ENCODE results near the gene MEI4. TPM values are rescaled to one million over a fixed set of nuclear protein-coding genes. Genes with fewer than 3 reads are reported as not detected.

MEI4 gene
- total and polyA plus RNA-seq, 11 donors = 0.11 to 0.71 (median 0.33) TPM; not detected in 1

DNA sequence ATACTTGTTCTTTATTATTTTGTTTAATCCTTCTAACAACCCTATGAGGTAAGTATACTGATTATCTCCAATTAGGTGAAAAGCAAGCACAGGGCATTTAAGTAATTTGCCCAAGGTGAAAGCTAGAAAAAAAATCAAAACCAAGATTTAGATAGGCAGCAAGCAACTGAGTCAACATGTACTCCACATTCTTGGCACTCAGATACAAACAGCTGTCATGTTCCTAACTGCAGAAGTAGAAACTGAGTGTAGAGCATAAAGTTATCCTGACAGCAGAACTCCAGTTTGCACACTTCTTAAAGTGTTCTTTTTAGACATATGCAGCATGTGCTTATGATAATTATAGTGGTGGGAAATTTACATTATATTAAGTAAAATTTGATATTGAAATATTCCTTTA is 278.1 kb downstream of the MEI4 start:
- no peak overlapping the region for H3K27ac ChIP-seq
- ATAC-seq (no peak), DNase-seq (no peak)
- intact Hi-C loops (cut with DNase I) = no loop called here
- no peaks in the 10 kb centered on the region for H3K36me3 ChIP-seq
- no peaks in the 10 kb centered on the region for H3K27me3 ChIP-seq
- H3K9me3 ChIP-seq = peaks cover 0 to 6% (median 0%) of the 10 kb centered on the region in 12 donors
- TF ChIP-seq, protein P1, sequence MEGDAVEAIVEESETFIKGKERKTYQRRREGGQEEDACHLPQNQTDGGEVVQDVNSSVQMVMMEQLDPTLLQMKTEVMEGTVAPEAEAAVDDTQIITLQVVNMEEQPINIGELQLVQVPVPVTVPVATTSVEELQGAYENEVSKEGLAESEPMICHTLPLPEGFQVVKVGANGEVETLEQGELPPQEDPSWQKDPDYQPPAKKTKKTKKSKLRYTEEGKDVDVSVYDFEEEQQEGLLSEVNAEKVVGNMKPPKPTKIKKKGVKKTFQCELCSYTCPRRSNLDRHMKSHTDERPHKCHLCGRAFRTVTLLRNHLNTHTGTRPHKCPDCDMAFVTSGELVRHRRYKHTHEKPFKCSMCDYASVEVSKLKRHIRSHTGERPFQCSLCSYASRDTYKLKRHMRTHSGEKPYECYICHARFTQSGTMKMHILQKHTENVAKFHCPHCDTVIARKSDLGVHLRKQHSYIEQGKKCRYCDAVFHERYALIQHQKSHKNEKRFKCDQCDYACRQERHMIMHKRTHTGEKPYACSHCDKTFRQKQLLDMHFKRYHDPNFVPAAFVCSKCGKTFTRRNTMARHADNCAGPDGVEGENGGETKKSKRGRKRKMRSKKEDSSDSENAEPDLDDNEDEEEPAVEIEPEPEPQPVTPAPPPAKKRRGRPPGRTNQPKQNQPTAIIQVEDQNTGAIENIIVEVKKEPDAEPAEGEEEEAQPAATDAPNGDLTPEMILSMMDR (IDR thresholded peaks at IDR 0.05) = no peak
- TF ChIP-seq POLR2A (IDR thresholded peaks at IDR 0.05) = no peak
- no peaks in the 10 kb centered on the region for H3K4me1 ChIP-seq
- no peak overlapping the region for H3K4me3 ChIP-seq

DNA sequence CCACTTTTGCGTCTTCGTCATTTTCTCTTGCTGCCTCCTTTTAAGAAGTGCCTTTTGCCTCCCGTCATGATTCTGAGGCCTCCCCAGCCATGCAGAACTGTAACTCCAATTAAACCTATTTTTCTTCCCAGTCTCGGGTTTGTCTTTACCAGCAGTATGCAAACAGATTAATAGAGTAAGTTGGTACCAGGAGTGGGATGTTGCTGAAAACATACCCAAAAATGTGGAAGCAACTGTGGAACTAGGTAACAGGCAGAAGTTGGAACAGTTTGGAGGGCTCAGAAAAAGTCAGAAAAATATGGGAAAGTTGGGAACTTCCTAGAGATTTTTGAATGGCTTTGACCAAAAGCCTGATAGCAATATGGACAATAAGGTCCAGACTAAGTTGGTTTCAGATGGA is 309.2 kb downstream of the MEI4 start:
- peaks cover 0 to 28% (median 12%) of the 10 kb centered on the region in 12 donors for H3K9me3 ChIP-seq
- H3K27me3 ChIP-seq = no peaks in the 10 kb centered on the region
- H3K4me1 ChIP-seq = no peaks in the 10 kb centered on the region
- H3K36me3 ChIP-seq = no peaks in the 10 kb centered on the region
- no peak for TF ChIP-seq POLR2A (IDR thresholded peaks at IDR 0.05)
- TF ChIP-seq, protein P1 (IDR thresholded peaks at IDR 0.05) = no peak
- ATAC-seq (no peak), DNase-seq (no peak)
- no peak overlapping the region for H3K27ac ChIP-seq
- intact Hi-C loops (cut with DNase I) = no loop called here
- no peak overlapping the region for H3K4me3 ChIP-seq
- WGBS, 4 donors = 82 to 88% (median 85%) methylated on average over 4 of the region's 4 CpGs

DNA sequence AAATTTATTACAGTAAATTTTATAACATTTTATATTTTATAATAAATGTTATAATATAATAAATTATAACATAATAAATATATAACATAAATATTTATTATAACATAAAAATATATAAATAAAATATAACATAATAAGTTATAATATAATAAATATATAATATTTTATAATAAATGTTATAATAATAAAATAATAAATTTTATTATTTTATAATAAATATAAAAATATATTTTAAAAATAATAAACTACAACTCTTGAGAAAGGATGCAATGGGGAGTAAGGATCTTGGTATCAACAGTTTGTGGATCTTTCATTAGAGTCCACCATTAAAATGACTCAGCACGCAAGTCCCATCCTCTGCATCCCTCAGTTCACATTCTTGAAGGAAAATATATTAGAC is 312.6 kb downstream of the MEI4 start:
- H3K9me3 ChIP-seq = peaks cover 0 to 27% (median 12%) of the 10 kb centered on the region in 12 donors
- no peak overlapping the region for H3K27ac ChIP-seq
- no peaks in the 10 kb centered on the region for H3K4me1 ChIP-seq
- TF ChIP-seq, protein P1 (IDR thresholded peaks at IDR 0.05) = no peak
- no peak for TF ChIP-seq POLR2A (IDR thresholded peaks at IDR 0.05)
- DNase-seq = no peak
- no peaks in the 10 kb centered on the region for H3K36me3 ChIP-seq
- H3K27me3 ChIP-seq = no peaks in the 10 kb centered on the region
- intact Hi-C loops (cut with DNase I) = no loop called here
- ATAC-seq = no peak
- H3K4me3 ChIP-seq = no peak overlapping the region
- 90 to 97% (median 91%) methylated on average over 1 of the region's 1 CpG for WGBS, 4 donors

DNA sequence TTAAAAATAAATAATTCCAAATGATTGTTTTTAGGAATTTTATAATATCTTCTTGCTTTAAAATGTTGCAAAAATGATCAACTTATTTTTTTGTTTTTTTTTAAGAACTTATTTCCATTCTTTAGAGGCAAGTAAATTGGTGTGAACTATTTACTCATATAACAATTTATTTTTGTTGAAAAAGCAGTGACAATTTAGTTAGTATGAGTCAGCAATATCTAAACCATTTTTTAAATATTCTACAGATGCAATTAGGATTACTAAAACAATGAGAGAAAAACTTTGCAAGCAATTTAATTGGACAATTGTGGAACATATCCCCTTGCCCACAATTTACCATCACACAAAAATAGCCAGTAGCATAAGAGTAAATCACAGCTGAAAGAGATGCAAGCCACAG is 319.5 kb downstream of the MEI4 start:
- no peak overlapping the region for H3K27ac ChIP-seq
- H3K9me3 ChIP-seq = peaks cover 0 to 26% (median 2%) of the 10 kb centered on the region in 12 donors
- no peak for DNase-seq
- no peaks in the 10 kb centered on the region for H3K36me3 ChIP-seq
- ATAC-seq = no peak
- H3K4me1 ChIP-seq = no peaks in the 10 kb centered on the region
- H3K27me3 ChIP-seq = no peaks in the 10 kb centered on the region
- TF ChIP-seq, protein P1 (IDR thresholded peaks at IDR 0.05) = no peak
- no peak for TF ChIP-seq POLR2A (IDR thresholded peaks at IDR 0.05)
- intact Hi-C loops (cut with DNase I) = no loop called here
- no peak overlapping the region for H3K4me3 ChIP-seq

Other genes starting within 250 kb of the MEI4 start
- under 1 TPM in 1 of 9 donors, not detected in 8; 0.10 TPM for gene HTR1B, start 189.5 kb upstream of the MEI4 start, total RNA-seq
- under 1 TPM in 1 of 2 donors, not detected in 1; 0.03 TPM for gene HTR1B, start 189.5 kb upstream of the MEI4 start, polyA plus RNA-seq

Data from heart left ventricle (tissue), 16 donors.